OCI-LY1 (cell line): ENCODE data around the gene CARMIL1.

Source experiments
- H2AFZ ChIP-seq: fragments of 200-600 bp; sonication (generic), shearing (Covaris generic); 2 replicates; pipeline ENCODE4 v1.6.0; 2014; ENCODE audit warnings: antibody characterized with exemption, mild to moderate bottlenecking, low read length
- H3F3A ChIP-seq: fragments of 200-600 bp; sonication (generic), shearing (Covaris generic); 2 replicates; pipeline ENCODE4 v1.6.0; 2014; ENCODE audit warnings: mild to moderate bottlenecking, antibody characterized with exemption, low read length, moderate library complexity; ENCODE audit not compliant: insufficient read depth
- H3K27ac ChIP-seq: fragments of 200-600 bp; sonication (generic); 2 replicates; pipeline ENCODE4 v1.5.1; 2014; ENCODE audit warnings: low read length, mixed run types, mild to moderate bottlenecking, low read depth; ENCODE audit not compliant: poor library complexity, severe bottlenecking
- H3K27me3 ChIP-seq: fragments of 200-600 bp; sonication (generic); 2 replicates; pipeline ENCODE4 v1.6.0; 2014; ENCODE audit warnings: antibody characterized with exemption, mild to moderate bottlenecking, low read length, moderate library complexity; ENCODE audit not compliant: insufficient read depth
- H3K36me3 ChIP-seq: fragments of 200-600 bp; sonication (generic); 2 replicates; pipeline ENCODE4 v1.6.1; 2014; ENCODE audit warnings: mild to moderate bottlenecking, antibody characterized with exemption, low read length, moderate library complexity, mixed read lengths; ENCODE audit not compliant: insufficient read depth
- H3K4me1 ChIP-seq: fragments of 200-600 bp; sonication (generic); 2 replicates; pipeline ENCODE4 v1.5.1; 2014; ENCODE audit warnings: mild to moderate bottlenecking, low read length, moderate library complexity; ENCODE audit not compliant: insufficient read depth, severe bottlenecking
- H3K4me2 ChIP-seq: fragments of 200-600 bp; sonication (generic), shearing (Covaris generic); 2 replicates; pipeline ENCODE4 v1.6.1; 2014; ENCODE audit warnings: low read length
- H3K4me3 ChIP-seq: fragments of 200-600 bp; sonication (generic); 2 replicates; pipeline ENCODE4 v1.5.1; 2014; ENCODE audit warnings: low read length, low read depth, mild to moderate bottlenecking, mixed read lengths; ENCODE audit not compliant: poor library complexity, severe bottlenecking
- H3K79me2 ChIP-seq: fragments of 200-600 bp; shearing (Covaris generic); 2 replicates; pipeline ENCODE4 v1.6.1; 2016; ENCODE audit warnings: mixed run types, low read length, mixed read lengths; ENCODE audit not compliant: insufficient read depth
- H3K9ac ChIP-seq: fragments of 200-600 bp; sonication (generic), shearing (Covaris generic); 2 replicates; pipeline ENCODE4 v1.6.1; 2014; ENCODE audit warnings: mild to moderate bottlenecking, low read length, mixed read lengths
- H3K9me2 ChIP-seq: fragments of 200-600 bp; sonication (generic), shearing (Covaris generic); 2 replicates; pipeline ENCODE4 v1.6.1; 2014; ENCODE audit warnings: low read depth, mild to moderate bottlenecking, low read length, mixed read lengths
- H3K9me3 ChIP-seq: fragments of 200-600 bp; shearing (Covaris generic); 2 replicates; pipeline ENCODE4 v1.6.1; 2014; ENCODE audit warnings: low read length, mixed read lengths
- H4K20me1 ChIP-seq: fragments of 200-600 bp; sonication (generic), shearing (Covaris generic); 2 replicates; pipeline ENCODE4 v1.6.0; 2016; ENCODE audit warnings: mild to moderate bottlenecking, low read length; ENCODE audit not compliant: insufficient read depth
- EZH2 ChIP-seq: fragments of 200-600 bp; sonication (generic), shearing (Covaris generic); IDR thresholded peaks from 2 replicates; pipeline ENCODE4 v1.8.0; 2017; ENCODE audit warnings: borderline replicate concordance, mixed run types, mild to moderate bottlenecking, antibody characterized with exemption, low read length, moderate library complexity, mixed read lengths
- TF ChIP-seq, protein P1 (sequence below): fragments of 200-600 bp; sonication (generic), shearing (Covaris generic); IDR thresholded peaks from 2 replicates; pipeline ENCODE4 v1.5.1; 2017; ENCODE audit warnings: mild to moderate bottlenecking, antibody characterized with exemption, low read length, moderate library complexity, mixed read lengths

Gene CARMIL1

DNA sequence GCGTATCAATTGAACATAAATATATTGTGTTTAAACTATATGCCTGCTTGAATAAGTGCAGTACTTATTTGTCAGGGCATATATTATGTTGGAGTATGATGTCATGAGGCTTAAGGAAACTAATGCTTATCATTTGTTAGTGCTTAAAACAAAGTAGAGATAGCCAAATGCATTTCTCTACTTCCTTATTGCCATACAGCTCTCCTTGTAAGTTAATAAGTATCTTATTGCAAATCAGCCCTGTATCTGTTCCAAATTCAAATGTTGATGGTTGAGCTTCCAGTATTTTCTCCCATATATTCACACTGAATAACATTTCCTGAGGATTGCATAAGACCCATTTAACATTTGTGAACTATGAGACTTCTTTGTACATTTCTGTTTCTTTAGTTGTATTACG, 57.8 kb downstream of the CARMIL1 start:
- Histone ChIP-seq H3K4me1 (peaks cover 26% of the 10 kb centered on the region), H3K9me2 (no peaks in the 10 kb centered on the region), H3K27ac (no peak overlapping the region), H3K4me3 (no peak overlapping the region), H3K79me2 (no peaks in the 10 kb centered on the region), H3K27me3 (no peaks in the 10 kb centered on the region), H3K4me2 (no peak overlapping the region), H3K9me3 (no peaks in the 10 kb centered on the region), H4K20me1 (peaks cover 12% of the 10 kb centered on the region), H3K9ac (no peak overlapping the region), H3K36me3 (no peaks in the 10 kb centered on the region), H3F3A (no peaks in the 10 kb centered on the region), H2AFZ (no peak overlapping the region)
- TF ChIP-seq, protein P1, sequence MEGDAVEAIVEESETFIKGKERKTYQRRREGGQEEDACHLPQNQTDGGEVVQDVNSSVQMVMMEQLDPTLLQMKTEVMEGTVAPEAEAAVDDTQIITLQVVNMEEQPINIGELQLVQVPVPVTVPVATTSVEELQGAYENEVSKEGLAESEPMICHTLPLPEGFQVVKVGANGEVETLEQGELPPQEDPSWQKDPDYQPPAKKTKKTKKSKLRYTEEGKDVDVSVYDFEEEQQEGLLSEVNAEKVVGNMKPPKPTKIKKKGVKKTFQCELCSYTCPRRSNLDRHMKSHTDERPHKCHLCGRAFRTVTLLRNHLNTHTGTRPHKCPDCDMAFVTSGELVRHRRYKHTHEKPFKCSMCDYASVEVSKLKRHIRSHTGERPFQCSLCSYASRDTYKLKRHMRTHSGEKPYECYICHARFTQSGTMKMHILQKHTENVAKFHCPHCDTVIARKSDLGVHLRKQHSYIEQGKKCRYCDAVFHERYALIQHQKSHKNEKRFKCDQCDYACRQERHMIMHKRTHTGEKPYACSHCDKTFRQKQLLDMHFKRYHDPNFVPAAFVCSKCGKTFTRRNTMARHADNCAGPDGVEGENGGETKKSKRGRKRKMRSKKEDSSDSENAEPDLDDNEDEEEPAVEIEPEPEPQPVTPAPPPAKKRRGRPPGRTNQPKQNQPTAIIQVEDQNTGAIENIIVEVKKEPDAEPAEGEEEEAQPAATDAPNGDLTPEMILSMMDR = no peak
- no peak for TF ChIP-seq EZH2

DNA sequence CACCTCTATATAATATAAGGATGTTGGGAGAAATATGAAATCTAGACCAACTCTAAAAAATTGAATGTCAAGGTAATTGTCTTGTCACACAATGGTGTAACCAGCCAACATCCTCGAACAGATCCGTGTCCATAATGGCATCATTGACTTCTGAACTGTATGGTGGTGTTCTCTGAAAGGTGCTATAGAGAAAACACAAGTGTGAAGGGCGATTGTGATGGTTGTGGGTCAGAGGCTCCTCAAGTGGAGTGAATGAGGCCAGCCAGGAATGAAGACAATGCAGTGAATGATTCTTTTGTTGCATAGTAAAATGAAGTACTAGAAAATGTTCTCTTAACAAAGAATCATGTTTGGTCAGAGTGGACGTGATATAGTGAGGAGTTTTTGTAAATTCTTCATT, 58.3 kb downstream of the CARMIL1 start:
- no peaks in the 10 kb centered on the region for H3F3A ChIP-seq
- no peak overlapping the region for H3K4me2 ChIP-seq
- no peaks in the 10 kb centered on the region for H3K9me3 ChIP-seq
- H3K36me3 ChIP-seq = no peaks in the 10 kb centered on the region
- no peaks in the 10 kb centered on the region for H3K9me2 ChIP-seq
- no peak overlapping the region for H3K27ac ChIP-seq
- no peaks in the 10 kb centered on the region for H3K27me3 ChIP-seq
- H3K79me2 ChIP-seq = no peaks in the 10 kb centered on the region
- TF ChIP-seq, protein P1 = no peak
- TF ChIP-seq EZH2 = no peak
- peaks cover 21% of the 10 kb centered on the region for H3K4me1 ChIP-seq
- no peak overlapping the region for H3K4me3 ChIP-seq
- H3K9ac ChIP-seq = no peak overlapping the region
- H2AFZ ChIP-seq = no peak overlapping the region
- peaks cover 12% of the 10 kb centered on the region for H4K20me1 ChIP-seq

DNA sequence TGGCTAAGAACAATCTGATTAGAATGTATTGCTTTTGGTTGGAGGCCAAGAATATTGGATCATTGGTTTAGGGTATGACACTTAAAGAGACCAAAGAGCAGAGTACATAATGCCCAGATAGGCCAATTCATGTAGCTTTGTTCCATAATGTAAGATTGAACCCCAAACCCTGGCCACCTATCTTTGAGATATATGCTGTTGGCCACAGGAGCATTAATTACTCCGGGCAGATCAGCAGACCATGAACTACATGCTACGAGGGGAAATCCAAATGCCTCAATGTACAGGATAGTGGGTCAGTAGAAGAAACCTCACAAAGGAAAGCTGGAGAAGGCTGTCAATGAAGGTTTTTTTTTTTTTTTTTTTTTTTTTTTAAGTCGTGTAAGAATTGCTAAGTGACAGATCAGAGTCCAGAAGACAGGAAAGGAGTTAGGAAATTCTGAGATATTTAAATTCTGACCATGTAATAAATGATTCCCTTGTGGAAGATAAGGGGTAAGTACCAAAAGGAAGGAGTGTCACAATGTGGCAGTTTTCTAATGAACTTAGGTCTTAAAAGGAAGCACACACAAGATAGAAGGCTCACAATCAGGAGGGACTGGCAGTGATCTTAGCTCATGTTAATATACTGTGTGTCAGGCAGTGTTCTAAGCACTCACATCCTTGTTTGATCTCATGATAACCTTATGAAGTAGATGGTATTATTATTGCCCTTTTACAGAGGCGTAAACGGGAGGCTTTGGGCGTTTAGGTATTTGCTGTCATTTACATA, 61.4 kb downstream of the CARMIL1 start:
- H3K27ac ChIP-seq = no peak overlapping the region
- no peaks in the 10 kb centered on the region for H3K79me2 ChIP-seq

More for the DNA sequence above, 61.4 kb downstream of the CARMIL1 start:
- Histone ChIP-seq H3K4me1 (peaks cover 8% of the 10 kb centered on the region), H2AFZ (no peak overlapping the region), H3F3A (no peaks in the 10 kb centered on the region), H3K9me2 (no peaks in the 10 kb centered on the region), H3K4me3 (no peak overlapping the region), H3K9me3 (no peaks in the 10 kb centered on the region), H3K4me2 (no peak overlapping the region), H3K9ac (no peak overlapping the region), H4K20me1 (peaks cover 8% of the 10 kb centered on the region), H3K27me3 (no peaks in the 10 kb centered on the region), H3K36me3 (no peaks in the 10 kb centered on the region)
- TF ChIP-seq, protein P1 = no peak
- no peak for TF ChIP-seq EZH2
